Measurements from ENCODE around the gene BPI. TPM values are rescaled to one million over a fixed set of nuclear protein-coding genes. Genes with fewer than 3 reads are reported as not detected.

BPI gene
- total RNA-seq, 4 donors from 2014 or later, result 0.65 TPM; not detected in 3

GRCh38 chr20:38278131-38278530 lies 25.8 kb upstream of the BPI start:
- TF ChIP-seq CTCF (IDR thresholded peaks at IDR 0.05; ENCODE audit: low read depth), result no peak

GRCh38 chr20:38278763-38279162 lies 25.2 kb upstream of the BPI start:
- TF ChIP-seq CTCF (IDR thresholded peaks at IDR 0.05; ENCODE audit: low read depth), result no peak

- no peak for TF ChIP-seq CTCF (IDR thresholded peaks at IDR 0.05; ENCODE audit: low read depth)
These were observed 20.7 kb upstream of the BPI start for GRCh38 chr20:38283236-38283635.

- TF ChIP-seq CTCF (IDR thresholded peaks at IDR 0.05; ENCODE audit: low read depth), result no peak
These were observed 19.0 kb upstream of the BPI start for GRCh38 chr20:38284893-38285444.

GRCh38 chr20:38286586-38287531 lies 17.1 kb upstream of the BPI start:
- TF ChIP-seq CTCF (IDR thresholded peaks at IDR 0.05; ENCODE audit: low read depth), result no peak

- no peak for TF ChIP-seq CTCF (IDR thresholded peaks at IDR 0.05; ENCODE audit: low read depth)
These were observed 12.8 kb upstream of the BPI start for GRCh38 chr20:38290829-38291814.
